B cell (primary cell): ENCODE results near the gene SAMSN1. TPM values are rescaled to one million over a fixed set of nuclear protein-coding genes. Genes with fewer than 3 reads are reported as not detected.
A peak's percentile ranks its signal among the peaks of the same experiment; 100 is the strongest.

Source experiments
- ATAC-seq: fragments of 200-7000 bp; cut with Tn5 transposase; one replicate; pipeline ENCODE4 v1.10.0; 2021; ENCODE audit warnings: low read depth, mild to moderate bottlenecking, moderate number of reproducible peaks, moderate library complexity
- CTCF ChIA-PET: fragments of 350-600 bp; sonication (Branson Sonifier 250); formaldehyde crosslinking; loops from one replicate; lab custom pipeline; 2021; ENCODE audit warnings: antibody characterized with exemption, inconsistent platforms; lab: Charles Lee
- POLR2A ChIA-PET: fragments of 350-600 bp; sonication (Branson Sonifier 250); formaldehyde crosslinking; loops from one replicate; lab custom pipeline; 2021; ENCODE audit warnings: antibody characterized with exemption; lab: Charles Lee
- DNase-seq: peaks from one replicate; pipeline ENCODE4 v3.0.0; 2013
- H2AFZ ChIP-seq: 2 replicates; pipeline ENCODE4 v1.6.1; 2012; ENCODE audit warnings: mild to moderate bottlenecking, low read depth, low read length; ENCODE audit not compliant: insufficient read depth, poor library complexity, severe bottlenecking
- H3K27ac ChIP-seq, 2 donors: 1 replicate in 1 of 2; 2 replicates in 1 of 2; pipeline ENCODE4 v1.5.1; 2012 to 2013; ENCODE audit warnings: low read length in 2 of 2, mild to moderate bottlenecking in 2 of 2, moderate library complexity in 1 of 2
- H3K27me3 ChIP-seq, 4 experiments: fragments of 200-600 bp in 1 of 4; sonication (generic) in 1 of 4; replicated peaks in 1 of 4; 1 replicate in 2 of 4; 2 replicates in 2 of 4; pipeline versions ENCODE4 v1.6.1 to v1.7.0; 2013 to 2016; ENCODE audit warnings: low read length in 3 of 4, mild to moderate bottlenecking in 2 of 4, mixed read lengths in 1 of 4, moderate library complexity in 1 of 4; ENCODE audit not compliant: insufficient read depth in 4 of 4, control insufficient read depth in 3 of 4; ENCODE audit errors: control extremely low read depth in 1 of 4
- H3K36me3 ChIP-seq, 2 experiments: replicated peaks in 1 of 2; 1 replicate in 1 of 2; 2 replicates in 1 of 2; pipeline versions ENCODE4 v1.6.1 to v1.7.1; 2013; ENCODE audit warnings: low read length in 1 of 2; ENCODE audit not compliant: insufficient read depth in 2 of 2, control insufficient read depth in 1 of 2; ENCODE audit errors: control extremely low read depth in 1 of 2, extremely low read depth in 1 of 2
- H3K4me1 ChIP-seq, 2 donors: fragments of 200-600 bp in 1 of 2; sonication (generic) in 1 of 2; 1 replicate in 1 of 2; 2 replicates in 1 of 2; pipeline versions ENCODE4 v1.5.1 to v1.6.1; 2013 to 2017; ENCODE audit warnings: low read length in 2 of 2; ENCODE audit not compliant: control insufficient read depth in 2 of 2, insufficient read depth in 2 of 2
- H3K4me2 ChIP-seq: replicated peaks from 2 replicates; pipeline ENCODE3; 2012; ENCODE audit warnings: mild to moderate bottlenecking, low read depth, low read length; ENCODE audit not compliant: poor library complexity, severe bottlenecking
- H3K4me3 ChIP-seq, 5 experiments: fragments of 200-600 bp in 1 of 5; sonication (generic) in 1 of 5; 1 replicate in 3 of 5; 2 replicates in 2 of 5; pipeline versions ENCODE4 v1.5.1 to v1.7.0; 2011 to 2016; ENCODE audit warnings: low read length in 4 of 5, mild to moderate bottlenecking in 4 of 5, low read depth in 2 of 5, control low read depth in 1 of 5, moderate library complexity in 1 of 5; ENCODE audit not compliant: insufficient read depth in 1 of 5; ENCODE audit errors: control extremely low read depth in 1 of 5, extremely low read depth in 1 of 5
- H3K79me2 ChIP-seq: fragments of 200-600 bp; sonication (generic); one replicate; pipeline ENCODE4 v1.6.0; 2016; ENCODE audit warnings: low read length; ENCODE audit not compliant: control insufficient read depth, insufficient read depth
- H3K9ac ChIP-seq: fragments of 200-600 bp; sonication (generic); 2 replicates; pipeline ENCODE4 v1.6.1; 2017; ENCODE audit warnings: mild to moderate bottlenecking, low read length, moderate library complexity
- H3K9me3 ChIP-seq, 3 donors: one replicate each; pipeline versions ENCODE4 v1.6.1 to v1.7.1; 2013; ENCODE audit warnings: low read length in 2 of 3; ENCODE audit not compliant: control insufficient read depth in 2 of 3, insufficient read depth in 1 of 3; ENCODE audit errors: control extremely low read depth in 1 of 3
- H4K20me1 ChIP-seq: 2 replicates; pipeline ENCODE4 v1.6.0; 2012; ENCODE audit warnings: mild to moderate bottlenecking, low read length; ENCODE audit not compliant: insufficient read depth, control insufficient read depth, poor library complexity, severe bottlenecking
- H3K27ac Mint-ChIP-seq: one replicate; pipeline ENCODE4 v1.8.0; 2021; ENCODE audit warnings: mixed read lengths
- H3K27me3 Mint-ChIP-seq: one replicate; pipeline ENCODE4 v1.8.0; 2021; ENCODE audit warnings: mixed read lengths
- H3K4me1 Mint-ChIP-seq: one replicate; pipeline ENCODE4 v1.8.0; 2021; ENCODE audit warnings: mixed read lengths
- H3K4me3 Mint-ChIP-seq: one replicate; pipeline ENCODE4 v1.8.0; 2021; ENCODE audit warnings: mixed read lengths
- H3K9me3 Mint-ChIP-seq: one replicate; pipeline ENCODE4 v1.8.0; 2022; ENCODE audit warnings: mixed read lengths; ENCODE audit not compliant: insufficient read depth
- CTCF ChIP-seq: fragments of 200-600 bp; IDR thresholded peaks from one replicate; pipeline ENCODE4 v1.8.0; 2022; ENCODE audit warnings: antibody characterized with exemption, mild to moderate bottlenecking
- EZH2 ChIP-seq: IDR thresholded peaks from 2 replicates; pipeline ENCODE4 v1.6.1; 2012; ENCODE audit warnings: borderline replicate concordance, low read depth, mild to moderate bottlenecking, moderate library complexity, low read length; ENCODE audit not compliant: insufficient read depth, poor library complexity, severe bottlenecking
- WGBS: methylation state at CpG from one replicate; pipeline ENCODE4 v1.1.5; 2013; ENCODE audit warnings: missing lambda C conversion rate; ENCODE audit not compliant: insufficient coverage; 5-methylcytosine and 5-hydroxymethylcytosine counted together
- intact Hi-C: fragments of 100-400 bp; cut with micrococcal nuclease; formaldehyde crosslinking; loops from one replicate; pipeline ENCODE4 v1.10.0; 2022
- polyA plus RNA-seq: library from polyadenylated mRNA; depleted of rRNA; stranded (reverse); fragments of >200 nt; gene quantifications from 2 replicates; pipeline ENCODE4 v1.2.3, GENCODE V29; 2012
- total RNA-seq, 2 donors: library from RNA; stranded (reverse); fragments of 120-200 nt in 1 of 2; gene quantifications; 1 replicate in 1 of 2; 2 replicates in 1 of 2; pipeline versions ENCODE4 v1.2.3 to v1.2.4, GENCODE V29; 2013 to 2022

Gene SAMSN1
- total and polyA plus RNA-seq, 2 donors (not counting 1 experiment from before 2014, with no cell fraction given), result 8.7 to 53.1 TPM

- CTCF ChIA-PET, result interaction anchor here (0.5 to 1.5 kb wide), 3 partner anchors 8 to 183 kb away, joined by 3 to 4 read pairs (median 3); no protein-coding TSS in a partner anchor
- Mint-ChIP-seq H3K4me3 (peak overlapping the region; percentile 4), H3K9me3 (no peaks in the 10 kb centered on the region), H3K27ac (peak overlapping the region; percentile 62), H3K4me1 (peaks cover 52% of the 10 kb centered on the region), H3K27me3 (no peaks in the 10 kb centered on the region)
- no CpG with 5 or more reads among the region's 1 CpG for WGBS
- no peaks in the 10 kb centered on the region for H3K27me3 ChIP-seq
- H2AFZ ChIP-seq, result peak overlapping the region; percentile 20
- H3K9ac ChIP-seq, result no peak overlapping the region
- POLR2A ChIA-PET, result no interaction called here
- no peaks in the 10 kb centered on the region for H3K79me2 ChIP-seq
- H3K4me1 ChIP-seq, result peaks cover 43 to 47% of the 10 kb centered on the region in 2 donors
- H3K36me3 ChIP-seq, result no peaks in the 10 kb centered on the region
- no peaks in the 10 kb centered on the region for H4K20me1 ChIP-seq
- intact Hi-C loops, result loop anchor here (5.0 kb wide), 1 partner anchor 33 kb away; no protein-coding TSS in a partner anchor
- H3K4me2 ChIP-seq, result peak overlapping the region; percentile 47
- TF ChIP-seq CTCF (no peak), EZH2 (no peak)
- no peak overlapping the region for H3K4me3 ChIP-seq
- ATAC-seq (no peak), DNase-seq (no peak)
- peak overlapping the region in 1 of 2 donors; percentile 3 for H3K27ac ChIP-seq
- H3K9me3 ChIP-seq, result peaks cover 0 to 3% (median 0%) of the 10 kb centered on the region in 3 donors
Measured at GRCh38 chr21:14554948-14555347, 8.8 kb upstream of the SAMSN1 start.

- peaks cover 0 to 3% (median 0%) of the 10 kb centered on the region in 3 donors for H3K9me3 ChIP-seq
- intact Hi-C loops, result no loop called here
- ATAC-seq, result no peak
- no peaks in the 10 kb centered on the region for H3K79me2 ChIP-seq
- H3K27me3 Mint-ChIP-seq, result no peaks in the 10 kb centered on the region
- TF ChIP-seq EZH2, result no peak
- no peak for TF ChIP-seq CTCF
- no peak overlapping the region for H3K4me2 ChIP-seq
- H3K9me3 Mint-ChIP-seq, result no peaks in the 10 kb centered on the region
- no peaks in the 10 kb centered on the region for H4K20me1 ChIP-seq
- no peaks in the 10 kb centered on the region for H3K27me3 ChIP-seq
- no CpG with 5 or more reads among the region's 2 CpGs for WGBS
- POLR2A ChIA-PET, result no interaction called here
- H3K27ac ChIP-seq, result no peak overlapping the region
- no peaks in the 10 kb centered on the region for H3K36me3 ChIP-seq
- no peak overlapping the region for H3K9ac ChIP-seq
- no peak overlapping the region for H3K27ac Mint-ChIP-seq
- no peak overlapping the region for H3K4me3 ChIP-seq
- no peak overlapping the region for H2AFZ ChIP-seq
- CTCF ChIA-PET, result no interaction called here
- H3K4me1 Mint-ChIP-seq, result peaks cover 43% of the 10 kb centered on the region
- no peak overlapping the region for H3K4me3 Mint-ChIP-seq
- H3K4me1 ChIP-seq, result peaks cover 41 to 44% of the 10 kb centered on the region in 2 donors
- DNase-seq, result no peak
Measured at GRCh38 chr21:14553422-14553821, 7.3 kb upstream of the SAMSN1 start.
